WTC11 (cell line): ENCODE results near the gene APOH. TPM values are rescaled to one million over a fixed set of nuclear protein-coding genes. Genes with fewer than 3 reads are reported as not detected.

Experiments
- ATAC-seq: fragments of 200-7000 bp; cut with Tn5 transposase; 2 replicates; pipeline ENCODE4 v1.10.0; 2021; ENCODE audit warnings: mild to moderate bottlenecking, moderate library complexity
- CTCF ChIA-PET: fragments of 300-600 bp; sonication (Branson Sonifier 250); formaldehyde crosslinking; loops from one replicate; lab custom pipeline; 2021; ENCODE audit warnings: antibody characterized with exemption; lab: Charles Lee
- POLR2A ChIA-PET: fragments of 350-600 bp; sonication (Branson Sonifier 250); formaldehyde crosslinking; loops from one replicate; lab custom pipeline; 2021; ENCODE audit warnings: antibody characterized with exemption; lab: Charles Lee
- DNase-seq: peaks from one replicate; pipeline ENCODE4 v3.0.0; 2021; ENCODE audit warnings: low spot score
- H3K27ac Mint-ChIP-seq: 2 replicates; pipeline ENCODE4 v1.8.0; 2021; ENCODE audit warnings: mixed read lengths
- H3K27me3 Mint-ChIP-seq: 2 replicates; pipeline ENCODE4 v1.8.0; 2021; ENCODE audit warnings: low read depth, mild to moderate bottlenecking, moderate library complexity, mixed read lengths
- H3K36me3 Mint-ChIP-seq: 2 replicates; pipeline ENCODE4 v1.8.0; 2021; ENCODE audit warnings: mixed read lengths
- H3K4me1 Mint-ChIP-seq: 2 replicates; pipeline ENCODE4 v1.8.0; 2022; ENCODE audit warnings: mixed read lengths
- H3K4me3 Mint-ChIP-seq: 2 replicates; pipeline ENCODE4 v1.8.0; 2021; ENCODE audit warnings: mild to moderate bottlenecking, moderate library complexity, mixed read lengths
- H3K9me3 Mint-ChIP-seq: 2 replicates; pipeline ENCODE4 v1.8.0; 2021; ENCODE audit warnings: mixed read lengths
- EMX1 ChIP-seq: fragments of 250-450 bp; sonication (Bioruptor Pico); IDR thresholded peaks from 2 replicates; pipeline ENCODE4 v1.8.0; 2021; ENCODE audit warnings: mild to moderate bottlenecking
- ETV6 ChIP-seq: sonication (generic); formaldehyde crosslinking; IDR thresholded peaks from 2 replicates; pipeline ENCODE4 v1.8.1; 2022; ENCODE audit warnings: mild to moderate bottlenecking, missing genetic modification reagents
- FOXJ3 ChIP-seq: sonication (generic); formaldehyde crosslinking; IDR thresholded peaks from 2 replicates; pipeline ENCODE4 v1.9.0; 2021; ENCODE audit warnings: missing genetic modification reagents, mild to moderate bottlenecking, borderline replicate concordance
- FOXK1 ChIP-seq: sonication (generic); formaldehyde crosslinking; IDR thresholded peaks from 2 replicates; pipeline ENCODE4 v1.8.0; 2022; ENCODE audit warnings: mild to moderate bottlenecking, moderate library complexity, missing genetic modification reagents
- GABPB1 ChIP-seq: sonication (generic); formaldehyde crosslinking; IDR thresholded peaks from 2 replicates; pipeline ENCODE4 v1.8.1; 2023; ENCODE audit warnings: mild to moderate bottlenecking, missing genetic modification reagents
- GTF2I ChIP-seq: fragments of 250-450 bp; sonication (Bioruptor Pico); conservative IDR thresholded peaks from 2 replicates; pipeline ENCODE4 v1.4.0; 2021; ENCODE audit warnings: mild to moderate bottlenecking
- HMGXB4 ChIP-seq: sonication (generic); formaldehyde crosslinking; IDR thresholded peaks from 2 replicates; pipeline ENCODE4 v1.8.1; 2023; ENCODE audit warnings: mild to moderate bottlenecking, moderate library complexity, missing genetic modification reagents
- MYBL2 ChIP-seq: sonication (generic); formaldehyde crosslinking; IDR thresholded peaks from 2 replicates; pipeline ENCODE4 v1.8.1; 2023; ENCODE audit warnings: mild to moderate bottlenecking, moderate library complexity, missing genetic modification reagents
- RORB ChIP-seq: fragments of 250-450 bp; sonication (Bioruptor Pico); IDR thresholded peaks from 2 replicates; pipeline ENCODE4 v1.9.0; 2021; ENCODE audit warnings: mild to moderate bottlenecking
- ZNF219 ChIP-seq: sonication (generic); formaldehyde crosslinking; IDR thresholded peaks from 2 replicates; pipeline ENCODE4 v1.8.0; 2023; ENCODE audit warnings: missing genetic modification reagents, mild to moderate bottlenecking, borderline replicate concordance
- ZSCAN18 ChIP-seq: fragments of 250-450 bp; sonication (Bioruptor Pico); IDR thresholded peaks from 2 replicates; pipeline ENCODE4 v2.1.2; 2022; ENCODE audit warnings: mild to moderate bottlenecking, moderate library complexity
- total RNA-seq: library from RNA; stranded (reverse); gene quantifications from 3 replicates; pipeline ENCODE4 v1.2.3, GENCODE V29; 2021
- TF ChIP-seq, protein P1 (sequence below): sonication (generic); formaldehyde crosslinking; conservative IDR thresholded peaks from 2 replicates; pipeline ENCODE4 v1.8.1; 2022; ENCODE audit warnings: mild to moderate bottlenecking, missing genetic modification reagents
- TF ChIP-seq, protein P2 (sequence below): sonication (generic); formaldehyde crosslinking; IDR thresholded peaks from 2 replicates; pipeline ENCODE4 v1.8.1; 2023; ENCODE audit warnings: mild to moderate bottlenecking, missing genetic modification reagents
- TF ChIP-seq, protein P3 (sequence below): sonication (generic); formaldehyde crosslinking; IDR thresholded peaks from 2 replicates; pipeline ENCODE4 v1.8.0; 2022; ENCODE audit warnings: mild to moderate bottlenecking, missing genetic modification reagents

Gene APOH
- total RNA-seq, 1 experiment from 2014 or later = 1.2 TPM

- POLR2A ChIA-PET = no interaction called here
- no peaks in the 10 kb centered on the region for H3K36me3 Mint-ChIP-seq
These were observed 4.0 kb upstream of the APOH start for GRCh38 chr17:66233023-66233753.

DNA sequence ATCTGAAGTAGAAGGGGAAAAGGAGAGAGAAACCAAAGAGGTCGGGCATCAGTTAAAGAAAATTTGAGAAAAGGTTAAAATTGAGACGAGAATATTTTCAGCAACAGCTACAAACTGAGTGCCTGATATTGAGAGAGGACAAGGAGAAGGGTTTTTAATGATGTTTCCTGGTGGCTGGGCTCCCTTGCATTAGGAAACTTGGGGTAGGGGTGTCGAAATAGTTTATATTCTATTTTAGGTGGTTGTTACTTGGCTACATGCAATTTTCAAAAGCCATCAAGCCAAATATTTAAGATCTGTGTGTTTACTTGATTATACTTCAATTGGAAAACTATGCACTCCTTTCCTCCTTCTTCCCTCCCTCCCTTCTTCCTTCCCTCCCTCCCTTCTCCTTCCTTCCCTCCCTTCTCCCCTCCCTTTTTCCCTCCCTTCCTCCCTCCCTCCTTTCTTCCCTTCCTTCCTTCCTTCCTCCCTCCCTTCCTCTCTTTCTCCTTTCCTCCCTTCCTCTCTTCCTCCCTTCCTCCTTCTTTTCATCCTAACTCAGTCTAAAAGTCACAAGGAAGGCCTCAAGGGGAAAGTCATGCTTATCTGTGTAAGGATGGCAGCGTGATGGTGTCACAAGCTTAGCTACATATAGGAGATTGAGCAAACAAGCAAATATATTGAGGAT lies 1.8 kb upstream of the APOH start:
- no peak for DNase-seq
- H3K4me3 Mint-ChIP-seq = no peak overlapping the region
- H3K27me3 Mint-ChIP-seq = no peaks in the 10 kb centered on the region
- ChIA-PET POLR2A (interaction anchor here (0.6 kb wide), 1 partner anchor 572 kb away, joined by 3 read pairs; no protein-coding TSS in a partner anchor), CTCF (no interaction called here)
- H3K4me1 Mint-ChIP-seq = no peaks in the 10 kb centered on the region
- TF ChIP-seq ZNF219 (no peak), FOXJ3 (CRISPR knock-in tag) (no peak), ETV6 (CRISPR knock-in tag) (no peak)
- TF ChIP-seq, protein P1, sequence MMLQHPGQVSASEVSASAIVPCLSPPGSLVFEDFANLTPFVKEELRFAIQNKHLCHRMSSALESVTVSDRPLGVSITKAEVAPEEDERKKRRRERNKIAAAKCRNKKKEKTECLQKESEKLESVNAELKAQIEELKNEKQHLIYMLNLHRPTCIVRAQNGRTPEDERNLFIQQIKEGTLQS (CRISPR knock-in tag) = no peak
- TF ChIP-seq, protein P2, sequence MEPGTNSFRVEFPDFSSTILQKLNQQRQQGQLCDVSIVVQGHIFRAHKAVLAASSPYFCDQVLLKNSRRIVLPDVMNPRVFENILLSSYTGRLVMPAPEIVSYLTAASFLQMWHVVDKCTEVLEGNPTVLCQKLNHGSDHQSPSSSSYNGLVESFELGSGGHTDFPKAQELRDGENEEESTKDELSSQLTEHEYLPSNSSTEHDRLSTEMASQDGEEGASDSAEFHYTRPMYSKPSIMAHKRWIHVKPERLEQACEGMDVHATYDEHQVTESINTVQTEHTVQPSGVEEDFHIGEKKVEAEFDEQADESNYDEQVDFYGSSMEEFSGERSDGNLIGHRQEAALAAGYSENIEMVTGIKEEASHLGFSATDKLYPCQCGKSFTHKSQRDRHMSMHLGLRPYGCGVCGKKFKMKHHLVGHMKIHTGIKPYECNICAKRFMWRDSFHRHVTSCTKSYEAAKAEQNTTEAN (CRISPR knock-in tag) = no peak
- TF ChIP-seq, protein P3, sequence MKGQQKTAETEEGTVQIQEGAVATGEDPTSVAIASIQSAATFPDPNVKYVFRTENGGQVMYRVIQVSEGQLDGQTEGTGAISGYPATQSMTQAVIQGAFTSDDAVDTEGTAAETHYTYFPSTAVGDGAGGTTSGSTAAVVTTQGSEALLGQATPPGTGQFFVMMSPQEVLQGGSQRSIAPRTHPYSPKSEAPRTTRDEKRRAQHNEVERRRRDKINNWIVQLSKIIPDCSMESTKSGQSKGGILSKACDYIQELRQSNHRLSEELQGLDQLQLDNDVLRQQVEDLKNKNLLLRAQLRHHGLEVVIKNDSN (CRISPR knock-in tag) = no peak
- H3K36me3 Mint-ChIP-seq = no peaks in the 10 kb centered on the region
- no peaks in the 10 kb centered on the region for H3K9me3 Mint-ChIP-seq
- H3K27ac Mint-ChIP-seq = no peak overlapping the region
- no peak for ATAC-seq

More at GRCh38 chr17:66233023-66233753, 4.0 kb upstream of the APOH start:
- TF ChIP-seq GABPB1 (CRISPR knock-in tag) = peak; percentile 39; the same call in 1 of the 2 replicates
- no peak for TF ChIP-seq MYBL2 (CRISPR knock-in tag)
- Mint-ChIP-seq H3K4me3 (no peak overlapping the region), H3K9me3 (no peaks in the 10 kb centered on the region), H3K4me1 (no peaks in the 10 kb centered on the region), H3K27me3 (no peaks in the 10 kb centered on the region), H3K27ac (no peak overlapping the region)
- ATAC-seq (no peak), DNase-seq (no peak)
- CTCF ChIA-PET = interaction anchor here (0.7 kb wide), 1 partner anchor 387 kb away, joined by 3 read pairs; no protein-coding TSS in a partner anchor

DNA sequence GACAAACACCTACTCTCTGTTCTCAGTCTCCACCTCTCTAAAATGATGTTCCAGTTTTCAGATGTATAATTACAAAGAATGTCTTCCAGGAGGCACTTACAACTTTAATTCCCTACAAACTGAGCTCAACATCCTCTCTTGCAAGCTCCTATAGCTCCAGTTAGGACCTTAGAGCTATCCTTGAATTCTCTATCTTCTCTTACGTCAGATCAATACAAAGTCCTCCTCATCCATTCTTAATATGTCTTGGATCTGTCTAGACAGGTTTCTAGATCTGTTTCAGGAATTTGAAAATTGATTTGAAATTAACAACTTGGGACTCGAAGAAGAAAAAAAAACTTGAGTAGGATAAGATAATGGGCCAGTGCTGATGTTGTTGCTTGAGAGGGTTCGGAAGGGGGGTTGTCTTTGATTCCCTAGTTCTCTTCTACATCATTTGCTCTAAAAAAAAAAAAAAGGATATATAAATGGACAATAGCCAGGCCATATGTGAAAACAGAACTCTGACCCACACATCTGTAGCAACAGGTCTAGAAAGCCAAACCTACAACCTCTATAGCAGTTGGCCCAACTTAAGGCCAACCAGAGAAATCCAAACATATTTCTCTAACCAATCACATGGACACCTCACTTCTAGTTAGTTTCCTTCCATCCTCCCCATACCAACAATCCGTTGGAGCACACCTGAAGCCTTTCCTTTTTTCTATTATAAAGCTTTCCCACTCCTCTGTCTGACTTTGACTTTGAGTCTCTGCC lies 746 bp upstream of the APOH start:
- no peaks in the 10 kb centered on the region; the same call in 1 of the 2 replicates for H3K27me3 Mint-ChIP-seq
- POLR2A ChIA-PET = no interaction called here
- TF ChIP-seq RORB (CRISPR knock-in tag) = no peak
- no peak for TF ChIP-seq ZSCAN18
- TF ChIP-seq HMGXB4 (CRISPR knock-in tag) = no peak
- TF ChIP-seq GTF2I = no peak
- TF ChIP-seq, protein P2 (CRISPR knock-in tag) = no peak
- TF ChIP-seq, protein P3 (CRISPR knock-in tag) = no peak
- no peak for TF ChIP-seq FOXK1 (CRISPR knock-in tag)
- no peak for TF ChIP-seq EMX1 (CRISPR knock-in tag)
- TF ChIP-seq, all 79 proteins: peak for 0
- H3K36me3 Mint-ChIP-seq = no peaks in the 10 kb centered on the region
- ATAC-seq = no peak
- no peaks in the 10 kb centered on the region for H3K9me3 Mint-ChIP-seq
- no peaks in the 10 kb centered on the region for H3K4me1 Mint-ChIP-seq
- CTCF ChIA-PET = no interaction called here
- DNase-seq = no peak
- H3K4me3 Mint-ChIP-seq = no peak overlapping the region
- no peak overlapping the region for H3K27ac Mint-ChIP-seq
